GM21447 (cell line): ENCODE results near the gene PPFIA1.

Experiments
- ATAC-seq: cut with Tn5 transposase; IDR thresholded peaks from one replicate; pipeline ENCODE4 v1.9.1; 2021; ENCODE audit not compliant: unreplicated experiment

The PPFIA1 gene

DNA sequence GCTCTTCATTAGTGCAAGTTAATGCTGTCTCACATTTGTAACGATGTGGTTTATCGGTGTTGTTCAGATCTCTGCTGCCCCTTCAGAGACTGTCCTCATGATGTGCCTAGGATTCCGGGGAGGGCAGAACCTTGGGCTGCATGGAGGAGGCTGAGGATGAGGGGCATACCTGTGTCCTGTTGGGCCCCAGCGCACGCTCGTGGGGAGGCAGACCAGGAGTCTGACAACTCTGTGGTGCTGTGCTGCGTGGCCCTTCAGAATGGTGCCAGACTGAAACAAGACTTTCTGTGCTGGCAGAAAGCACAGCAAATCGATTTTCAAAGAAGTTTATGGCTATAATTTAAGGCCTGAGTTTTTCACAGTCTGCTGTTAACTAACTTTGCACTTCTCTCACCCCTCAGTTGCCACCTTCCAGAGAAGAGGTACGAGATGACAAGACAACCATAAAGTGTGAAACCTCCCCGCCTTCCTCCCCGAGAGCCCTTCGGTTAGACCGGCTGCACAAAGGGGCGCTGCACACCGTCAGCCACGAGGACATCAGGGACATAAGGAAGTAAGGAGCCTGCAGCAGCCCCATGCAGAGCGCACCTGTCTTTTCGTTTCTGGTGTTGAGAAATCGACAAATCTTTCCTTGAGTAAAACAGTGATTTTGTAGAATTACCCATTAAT, 83.5 kb downstream of the PPFIA1 start:
- ATAC-seq: no peak

DNA sequence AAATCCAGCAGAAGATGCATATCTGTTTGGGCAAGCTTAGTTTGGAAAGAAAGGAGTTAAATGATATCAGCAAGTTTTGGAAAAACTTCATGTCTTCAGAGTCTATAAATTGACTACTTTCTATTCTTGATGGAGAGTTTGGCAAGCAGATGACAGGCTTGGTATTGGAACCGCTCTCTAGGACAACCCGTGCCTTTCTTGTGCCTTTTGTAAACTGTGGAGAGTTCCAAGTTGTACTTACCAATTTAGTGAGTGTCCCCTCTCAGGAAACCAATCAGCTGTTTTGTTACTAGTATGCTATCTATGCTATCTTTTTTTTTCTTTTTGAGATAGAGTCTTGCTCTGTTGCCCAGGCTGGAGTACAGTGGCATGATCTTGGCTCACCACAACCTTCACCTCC, 84.1 kb downstream of the PPFIA1 start:
- ATAC-seq: no peak

- no peak for ATAC-seq
Observed at GRCh38 chr11:70358753-70359152, 88.3 kb downstream of the PPFIA1 start.

DNA sequence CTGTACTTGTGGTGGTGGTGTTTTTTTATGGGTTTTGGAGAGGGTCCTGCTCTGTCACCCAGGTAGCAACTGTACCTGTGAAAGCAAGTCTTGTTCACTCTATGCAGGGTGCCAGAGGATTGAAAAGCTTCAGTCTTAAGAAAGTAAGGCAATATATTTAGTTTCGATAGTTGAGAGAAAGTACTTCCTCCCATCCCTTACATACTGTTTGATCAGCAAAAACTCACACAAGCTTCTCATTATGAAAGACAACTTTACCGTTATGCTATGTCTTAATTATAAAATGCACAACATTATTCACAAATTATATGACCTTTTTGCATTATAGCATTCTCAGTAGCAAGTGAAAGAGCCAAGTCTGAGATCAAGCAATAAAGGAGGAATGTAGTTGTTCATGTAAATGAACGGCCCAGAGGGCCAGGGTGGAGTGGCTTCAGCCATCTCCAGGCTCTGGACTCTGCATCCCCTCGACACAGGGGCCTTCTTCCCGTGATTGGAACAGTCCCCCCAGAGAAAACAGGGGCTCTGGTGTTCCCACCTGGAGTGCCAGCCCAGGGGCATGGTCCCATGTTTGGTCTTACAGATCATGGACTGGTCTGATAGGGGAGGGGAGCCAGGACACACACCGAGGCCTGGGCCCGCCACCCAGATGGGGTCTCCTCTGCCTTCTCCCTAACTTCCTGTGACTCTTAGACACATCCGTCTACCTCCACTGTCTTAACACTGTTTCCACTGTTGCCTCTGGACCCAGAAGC, 89.1 kb downstream of the PPFIA1 start:
- no peak for ATAC-seq

GRCh38 chr11:70360211-70360610, 89.7 kb downstream of the PPFIA1 start:
- no peak for ATAC-seq

DNA sequence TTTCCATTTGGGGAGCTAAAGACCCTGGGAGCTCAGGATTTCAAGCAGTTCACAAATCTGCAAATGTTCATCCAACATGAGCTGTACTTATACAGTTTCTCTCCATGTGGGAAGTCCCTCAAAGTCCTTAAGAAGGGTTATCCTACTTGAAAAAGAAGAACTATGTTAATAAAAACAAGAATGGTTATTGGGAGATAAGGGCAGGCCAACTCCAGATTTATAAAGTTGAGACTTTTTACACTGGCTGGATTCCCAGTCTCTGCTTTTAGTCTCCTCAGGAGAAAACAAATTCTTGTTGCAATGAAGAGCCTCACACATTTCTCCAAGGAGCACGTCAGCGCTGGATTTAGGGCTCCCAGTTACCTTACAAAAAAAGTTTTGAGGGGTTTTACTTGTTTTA, 93.7 kb downstream of the PPFIA1 start:
- no peak for ATAC-seq

DNA sequence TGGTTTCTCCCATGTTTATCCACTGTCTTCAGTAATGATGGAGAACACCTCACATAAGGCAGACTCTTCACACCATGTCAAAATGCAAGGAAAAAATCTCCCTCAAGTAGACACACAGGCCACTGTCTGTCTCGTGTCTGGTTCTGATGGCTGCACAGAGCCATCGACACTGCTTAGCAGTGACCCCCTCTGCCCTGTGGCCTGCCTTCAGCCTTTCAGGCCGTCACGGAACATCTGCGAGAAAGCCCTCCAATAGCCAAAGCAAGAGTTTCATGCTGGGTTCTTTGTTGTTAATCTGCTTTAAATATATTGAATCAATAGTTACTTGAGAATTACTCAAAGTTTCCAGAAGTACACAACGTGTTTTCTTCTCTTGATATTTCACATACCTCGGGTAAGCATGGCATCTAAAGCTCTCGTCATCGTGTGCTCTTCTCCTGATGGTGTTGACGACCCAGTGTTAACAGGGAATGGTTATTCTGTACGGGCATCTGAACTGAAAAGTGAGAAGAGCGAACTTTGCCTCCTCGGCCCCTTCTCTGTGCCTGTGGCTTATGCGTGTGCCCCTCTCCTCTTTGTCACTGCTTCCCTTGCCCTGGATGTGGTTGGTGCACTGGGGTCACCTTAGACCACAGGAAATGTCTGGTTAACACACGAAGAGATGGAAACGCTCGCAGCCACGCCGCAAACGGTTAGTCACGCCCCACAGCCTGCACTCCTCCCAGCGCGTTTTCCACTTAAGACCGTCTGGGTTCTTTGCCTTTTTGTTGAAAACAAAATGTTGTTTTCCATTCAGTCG, 94.5 kb downstream of the PPFIA1 start:
- ATAC-seq: no peak

DNA sequence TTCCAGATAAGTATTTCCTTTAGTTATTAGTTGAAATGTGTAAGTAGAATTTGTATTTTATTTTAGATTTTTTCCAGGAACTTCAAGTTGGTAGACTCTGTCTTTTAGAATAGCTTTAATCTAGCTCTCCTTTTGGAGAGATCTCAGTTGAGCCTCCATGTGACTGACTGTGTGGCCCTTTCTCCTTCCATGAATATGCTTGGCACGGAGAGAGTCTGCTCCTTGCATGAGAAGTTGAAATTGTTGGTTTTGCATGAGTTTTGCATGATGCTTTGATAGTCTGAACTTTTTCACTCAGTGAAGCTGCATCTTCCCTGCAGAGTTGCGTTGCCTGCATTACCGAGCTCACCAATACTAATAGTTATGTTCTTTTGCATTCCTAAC, 95.0 kb downstream of the PPFIA1 start:
- ATAC-seq: no peak

DNA sequence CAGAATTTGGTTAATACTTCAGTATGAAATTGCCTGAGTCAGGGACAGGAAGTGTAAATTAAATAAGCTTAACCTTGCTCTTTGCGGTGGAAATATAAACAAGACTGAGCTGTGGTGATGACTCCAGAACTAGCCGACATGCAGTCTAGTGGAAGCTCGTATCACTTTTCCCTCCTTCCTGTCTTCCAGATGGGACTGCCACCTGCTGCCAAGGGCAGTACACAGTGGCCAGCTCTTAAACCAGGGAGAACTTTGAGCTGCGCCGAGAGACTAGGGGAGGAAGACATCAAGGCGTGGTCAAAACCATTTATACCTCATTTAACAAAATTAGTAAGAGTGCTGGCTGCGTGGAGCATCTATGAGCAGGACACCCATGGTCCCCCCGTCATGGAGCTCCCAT, 96.6 kb downstream of the PPFIA1 start:
- no peak for ATAC-seq

DNA sequence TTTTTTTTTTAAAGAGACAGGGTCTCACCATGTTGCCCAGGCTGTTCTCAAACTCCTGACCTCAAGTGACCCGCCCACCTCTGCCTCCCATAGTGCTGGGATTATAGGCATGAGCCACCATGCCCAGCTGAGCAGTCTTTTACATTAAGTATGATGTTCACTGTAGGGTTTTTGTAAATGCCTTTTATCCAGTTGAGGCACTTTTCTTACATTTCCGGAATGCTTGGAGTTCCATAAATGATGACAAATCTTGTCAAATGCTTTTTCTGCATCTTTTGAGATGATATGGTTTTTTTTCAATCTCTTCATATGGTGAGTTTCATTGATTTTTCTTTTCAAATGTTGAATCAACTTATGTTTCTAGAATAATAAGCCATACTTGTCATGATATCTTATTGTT, 98.5 kb downstream of the PPFIA1 start:
- ATAC-seq: no peak

DNA sequence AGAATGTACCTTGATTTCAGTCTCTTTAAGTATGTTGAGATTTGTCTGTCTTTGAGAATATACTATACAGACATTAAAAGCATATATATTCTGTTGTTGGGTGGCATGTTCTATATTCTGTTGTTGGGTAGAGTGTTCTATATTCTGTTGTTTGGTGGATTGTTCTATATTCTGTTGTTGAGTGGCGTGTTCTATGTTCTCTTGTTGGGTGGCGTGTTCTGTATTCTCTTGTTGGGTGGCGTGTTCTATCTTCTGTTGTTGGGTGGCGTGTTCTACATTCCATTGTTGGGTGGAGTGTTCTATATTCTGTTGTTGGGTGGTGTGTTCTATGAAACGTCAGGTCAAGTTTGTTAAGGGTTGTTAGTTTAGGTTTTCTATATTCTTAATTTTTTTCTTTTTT, 100.8 kb downstream of the PPFIA1 start:
- ATAC-seq: no peak

DNA sequence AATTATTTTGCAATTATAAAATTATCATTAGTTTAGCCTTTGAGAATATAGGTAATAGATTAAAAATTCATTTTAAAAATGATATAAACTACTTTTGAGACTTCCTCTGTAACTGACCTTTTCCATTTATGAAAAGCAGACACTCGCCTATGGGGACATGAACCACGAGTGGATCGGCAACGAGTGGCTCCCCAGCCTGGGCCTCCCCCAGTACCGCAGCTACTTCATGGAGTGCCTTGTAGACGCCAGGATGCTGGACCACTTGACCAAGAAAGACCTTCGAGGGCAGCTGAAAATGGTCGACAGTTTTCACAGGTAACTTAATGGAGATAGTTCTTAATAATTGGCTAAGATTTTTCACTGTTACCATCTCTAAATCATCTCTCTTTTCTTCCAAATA, 101.6 kb downstream of the PPFIA1 start:
- no peak for ATAC-seq

- ATAC-seq: no peak
Observed at GRCh38 chr11:70376621-70377020, 106.1 kb downstream of the PPFIA1 start.

- no peak for ATAC-seq
Observed at GRCh38 chr11:70377645-70378044, 107.2 kb downstream of the PPFIA1 start.

DNA sequence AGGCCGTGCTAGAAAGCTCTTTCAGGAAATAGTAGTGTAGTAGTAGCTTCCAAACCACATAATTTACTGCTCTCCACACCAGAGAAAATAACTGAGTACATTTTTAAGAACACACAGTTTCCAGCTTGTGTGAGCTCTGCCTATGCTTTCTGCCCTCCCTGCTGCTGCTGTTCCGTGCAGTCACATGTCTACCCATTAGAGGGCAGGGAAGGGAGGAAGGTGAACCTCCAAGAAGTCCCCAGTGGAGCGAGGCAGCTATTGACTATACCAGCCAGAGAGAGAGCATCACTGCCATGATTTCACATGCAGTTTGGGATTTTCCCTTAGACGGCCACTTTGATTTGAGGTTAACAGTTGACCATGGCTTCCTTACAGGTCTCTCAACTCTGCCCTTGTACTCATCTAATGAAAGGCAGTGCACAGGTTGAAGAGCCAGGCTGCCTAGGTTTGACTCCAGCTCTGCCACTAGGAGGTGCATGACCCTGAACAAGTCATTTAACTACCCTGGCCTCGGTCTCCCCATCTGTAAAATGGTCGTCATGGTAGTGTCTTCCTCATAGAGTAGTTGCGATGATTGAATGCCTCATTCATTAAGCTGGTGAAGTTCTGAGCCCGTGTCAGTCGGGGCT, 108.1 kb downstream of the PPFIA1 start:
- ATAC-seq: no peak

GRCh38 chr11:70381350-70381749, 110.9 kb downstream of the PPFIA1 start:
- no peak for ATAC-seq

DNA sequence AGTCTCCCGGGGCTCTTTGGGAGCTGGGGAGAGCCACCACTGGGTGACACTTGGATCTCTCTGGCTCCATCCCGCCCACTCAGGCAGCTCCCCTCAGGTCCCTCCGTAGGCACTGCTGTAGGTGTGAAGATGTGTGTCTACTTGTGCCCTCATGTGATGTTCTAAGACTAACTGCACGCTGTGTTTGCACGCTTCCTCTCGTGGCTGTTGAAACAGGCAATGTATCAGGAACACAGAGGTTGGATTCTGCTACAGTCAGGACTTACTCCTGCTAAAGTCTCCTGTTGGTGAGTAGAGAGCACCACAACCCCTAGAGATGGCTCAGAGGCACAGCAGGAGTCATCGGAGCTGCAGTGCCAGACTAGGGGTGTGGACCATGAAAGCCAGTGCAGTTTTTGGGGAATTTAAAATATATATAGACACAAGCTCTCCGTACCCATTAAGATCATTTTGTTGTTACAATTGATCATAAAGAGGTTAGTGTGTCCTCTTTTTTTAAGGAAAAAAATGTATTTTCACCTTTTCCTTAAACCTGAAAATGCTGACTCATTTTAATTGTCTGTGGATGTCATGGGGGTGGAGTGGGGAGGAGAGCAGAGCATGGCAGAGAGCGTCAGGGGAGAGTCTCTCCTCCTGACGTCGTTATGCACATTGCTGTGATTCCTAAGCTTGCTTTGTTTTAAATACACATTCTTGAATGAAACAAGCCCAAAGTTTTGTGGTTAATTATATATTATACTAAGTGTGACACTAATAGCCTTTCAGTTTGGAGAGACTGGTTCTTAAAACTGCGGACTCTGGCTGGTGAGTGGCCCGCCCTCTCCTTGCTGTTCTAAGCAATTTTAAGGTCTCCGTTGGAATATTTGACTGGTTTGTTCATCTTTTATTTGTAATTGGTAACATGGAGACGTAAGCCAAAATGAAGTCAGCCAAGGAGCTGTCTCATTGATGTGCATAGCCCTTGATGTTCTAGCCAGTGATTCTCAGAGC, 111.7 kb downstream of the PPFIA1 start:
- ATAC-seq: no peak

- no peak for ATAC-seq
Observed at GRCh38 chr11:70383664-70384565, 113.4 kb downstream of the PPFIA1 start.

DNA sequence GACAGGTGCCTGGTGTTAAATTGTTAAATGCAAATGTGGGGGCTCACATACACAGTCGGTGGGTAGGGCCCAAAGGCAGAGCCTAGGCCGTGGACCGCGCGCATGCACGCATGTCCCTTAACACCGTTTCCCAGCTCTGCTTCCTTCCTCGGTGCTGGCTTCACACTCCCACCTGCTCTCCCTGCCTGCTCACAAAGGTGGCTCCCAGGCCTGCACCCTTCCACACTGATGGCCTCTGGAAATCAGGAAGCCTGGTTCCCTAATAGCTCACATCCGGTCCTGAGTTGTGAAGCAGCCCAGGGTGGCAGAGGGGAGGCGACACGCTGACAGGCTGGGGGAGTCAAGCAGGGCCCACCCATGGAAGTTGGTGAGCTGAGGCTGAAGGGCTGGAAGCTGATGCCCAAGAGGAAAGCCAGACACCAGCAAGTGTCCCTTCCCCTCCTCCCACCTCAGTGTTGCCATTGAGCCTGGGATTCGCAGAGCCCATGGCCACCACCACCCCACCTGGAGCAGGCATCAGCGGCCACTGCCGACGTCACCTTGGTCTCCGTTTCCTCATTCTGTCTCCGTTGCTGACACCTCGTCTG, 114.2 kb downstream of the PPFIA1 start:
- ATAC-seq: no peak
